NK-92 treated with Interleukin-12 subunit alpha and Interleukin-12 subunit beta, amount 100 ng/mL, for 24 hours (cell line): ENCODE data around the gene KLKB1.
"Not testable (repeated sequence)": the region's sequence is repeated elsewhere in the genome, so short reads cannot be mapped to it uniquely, and the experiment has no call there.

Experiments
- DNase-seq: peaks from one replicate; lab custom pipeline; 2025; lab: John Stamatoyannopoulos, UW

Gene KLKB1

DNA sequence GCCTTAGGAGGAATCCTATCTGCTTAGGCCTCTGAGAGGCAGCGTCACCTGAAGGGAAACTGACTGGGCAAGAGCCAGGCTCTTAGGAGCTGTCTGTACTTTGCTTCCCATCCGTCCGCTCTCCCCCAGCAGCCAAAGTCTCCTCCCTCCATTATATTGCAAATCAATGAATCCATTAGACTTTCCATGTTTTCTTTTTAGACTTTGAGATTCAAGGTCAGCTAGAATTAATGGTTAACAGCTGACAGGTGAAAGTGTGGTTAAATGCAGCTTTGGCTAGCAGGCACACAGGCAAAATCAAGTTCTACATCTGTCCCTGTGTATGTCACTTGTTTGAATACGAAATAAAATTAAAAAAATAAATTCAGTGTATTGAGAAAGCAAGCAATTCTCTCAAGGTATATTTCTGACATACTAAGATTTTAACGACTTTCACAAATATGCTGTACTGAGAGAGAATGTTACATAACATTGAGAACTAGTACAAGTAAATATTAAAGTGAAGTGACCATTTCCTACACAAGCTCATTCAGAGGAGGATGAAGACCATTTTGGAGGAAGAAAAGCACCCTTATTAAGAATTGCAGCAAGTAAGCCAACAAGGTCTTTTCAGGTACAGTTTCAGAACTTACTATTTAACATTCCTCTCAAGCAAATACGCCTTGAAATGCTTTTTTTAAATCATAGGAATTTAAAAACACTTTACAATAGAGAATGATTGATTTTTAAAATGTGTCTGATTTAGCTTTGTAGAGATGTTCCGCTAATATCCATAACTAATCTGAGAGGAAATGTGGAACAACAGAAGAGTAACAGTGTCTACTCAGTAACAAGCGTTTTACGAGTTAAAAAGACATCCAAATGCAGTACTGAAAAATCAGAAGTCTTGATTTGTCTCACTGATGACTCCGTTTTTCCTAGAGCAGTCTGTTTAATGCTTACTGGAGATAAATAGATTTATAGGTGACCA, 38.7 kb downstream of the KLKB1 start, which contains the start of gene F11:
F11 (plus strand) TSS at position 507 of the 970 bp plus-strand sequence. CDS start 948 bp downstream, outside the sequence.
- no peak for DNase-seq

DNA sequence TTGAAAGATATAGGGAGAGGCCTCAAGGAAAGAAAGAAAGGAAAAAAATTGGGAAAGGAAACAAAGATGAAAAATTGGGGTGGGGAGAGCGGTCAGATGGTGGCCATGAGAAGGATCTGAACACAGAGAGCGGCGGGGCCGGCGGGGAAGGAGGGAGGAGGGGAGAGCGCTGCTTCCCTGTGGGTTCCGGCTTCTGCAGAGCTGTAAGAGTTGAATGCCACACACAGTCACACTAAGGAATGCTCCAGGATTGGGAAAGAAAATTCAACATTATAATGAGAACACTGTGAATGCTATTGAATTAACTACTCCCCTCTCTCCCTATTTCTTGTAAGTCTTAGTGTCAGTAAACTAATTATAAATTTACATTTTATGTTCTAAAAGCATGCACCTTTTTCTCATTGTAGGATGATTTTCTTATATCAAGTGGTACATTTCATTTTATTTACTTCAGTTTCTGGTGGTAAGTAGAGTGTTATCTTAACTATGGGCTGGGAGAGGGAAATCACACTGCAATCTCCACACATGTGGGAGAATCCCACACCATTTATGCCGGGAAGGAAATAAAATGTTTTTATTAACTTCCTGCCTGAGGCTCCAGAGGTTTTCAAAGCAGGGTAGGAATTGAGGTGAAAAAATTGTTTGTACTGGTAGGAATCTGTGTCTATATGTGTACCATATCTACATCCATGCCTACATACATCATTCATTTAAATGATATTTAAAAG, 39.6 kb downstream of the KLKB1 start:
- DNase-seq: no peak

DNA sequence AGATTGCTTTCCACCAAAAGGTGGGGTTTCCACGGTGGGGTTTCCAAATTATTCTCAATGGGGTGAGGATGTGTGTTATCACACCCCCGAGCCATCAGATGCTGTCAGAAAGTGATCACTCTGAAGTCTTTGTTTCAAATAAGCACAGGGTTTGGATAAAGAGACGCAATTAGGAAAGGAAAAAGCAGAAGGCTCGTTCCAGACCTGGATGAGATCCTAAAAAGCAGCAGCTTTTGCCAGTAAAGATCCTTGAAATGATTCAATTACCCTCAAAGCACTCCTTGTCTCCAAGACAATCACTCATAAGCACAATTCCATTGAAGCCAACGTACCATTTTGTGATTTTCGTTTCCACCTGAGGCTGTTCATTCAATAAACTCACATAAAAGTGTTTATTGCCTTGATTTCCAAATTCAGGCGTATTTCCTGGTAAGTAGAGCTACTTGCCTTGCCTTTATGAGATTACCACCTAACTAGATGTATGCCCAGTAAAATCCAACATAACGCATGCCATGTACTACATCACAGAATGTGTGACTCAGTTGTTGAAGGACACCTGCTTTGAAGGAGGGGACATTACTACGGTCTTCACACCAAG, 43.9 kb downstream of the KLKB1 start:
- no peak for DNase-seq

DNA sequence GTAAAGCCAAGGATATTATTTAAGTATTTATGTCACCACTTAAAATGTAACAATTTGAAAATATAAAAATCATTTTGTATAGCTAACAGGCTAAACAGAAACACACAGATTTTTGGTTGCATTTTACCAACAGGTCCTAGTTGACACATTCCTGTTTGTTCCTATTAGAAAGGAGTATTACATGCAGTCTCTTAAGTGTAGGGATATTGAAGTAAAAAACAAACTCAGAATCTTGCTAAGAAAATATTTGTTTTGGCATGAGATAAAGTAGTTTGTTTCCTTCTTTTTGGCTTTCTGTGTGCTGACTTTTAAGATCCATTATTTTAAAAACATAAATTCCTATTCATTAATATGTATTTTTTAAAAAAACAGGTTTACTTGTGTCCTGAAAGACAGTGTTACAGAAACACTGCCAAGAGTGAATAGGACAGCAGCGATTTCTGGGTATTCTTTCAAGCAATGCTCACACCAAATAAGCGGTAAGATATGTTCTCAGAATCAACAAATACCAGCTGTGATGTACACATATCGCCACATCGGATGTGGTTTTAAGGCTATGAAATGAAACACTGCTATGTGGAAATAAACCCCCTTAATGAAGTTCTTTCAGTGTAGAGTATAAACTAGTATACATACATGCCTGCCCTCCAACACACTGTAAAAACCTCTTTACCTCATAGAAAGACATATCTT, 45.5 kb downstream of the KLKB1 start:
- DNase-seq: no peak

GRCh38 chr4:186273392-186273789, 46.1 kb downstream of the KLKB1 start:
- not testable (repeated sequence) for DNase-seq

DNA sequence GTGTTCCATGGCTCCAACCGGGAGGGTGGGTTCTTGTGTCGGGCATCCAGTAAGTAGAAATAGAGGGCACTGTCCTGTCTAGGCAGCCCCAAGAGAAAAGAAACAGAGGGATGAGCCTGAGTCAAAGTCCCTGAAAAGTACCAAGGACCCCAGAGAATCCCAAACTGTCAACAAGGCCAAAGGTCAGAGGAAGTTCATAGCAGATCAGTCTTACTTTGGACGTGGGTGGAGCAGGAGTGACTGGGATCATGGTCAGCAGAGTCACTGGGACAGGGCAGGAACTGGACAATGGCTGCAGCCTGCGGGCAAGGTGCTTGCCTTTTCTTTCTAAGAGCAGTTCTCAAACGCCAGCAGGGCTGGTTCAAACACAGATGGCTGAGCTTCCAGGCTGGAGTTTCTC, 56.0 kb downstream of the KLKB1 start:
- no peak for DNase-seq

GRCh38 chr4:186285147-186285546, 57.8 kb downstream of the KLKB1 start:
- no peak for DNase-seq

- no peak for DNase-seq
Measured at GRCh38 chr4:186286581-186286980, 59.3 kb downstream of the KLKB1 start.

- no peak for DNase-seq
Measured at GRCh38 chr4:186291256-186291890, 64.1 kb downstream of the KLKB1 start.

DNA sequence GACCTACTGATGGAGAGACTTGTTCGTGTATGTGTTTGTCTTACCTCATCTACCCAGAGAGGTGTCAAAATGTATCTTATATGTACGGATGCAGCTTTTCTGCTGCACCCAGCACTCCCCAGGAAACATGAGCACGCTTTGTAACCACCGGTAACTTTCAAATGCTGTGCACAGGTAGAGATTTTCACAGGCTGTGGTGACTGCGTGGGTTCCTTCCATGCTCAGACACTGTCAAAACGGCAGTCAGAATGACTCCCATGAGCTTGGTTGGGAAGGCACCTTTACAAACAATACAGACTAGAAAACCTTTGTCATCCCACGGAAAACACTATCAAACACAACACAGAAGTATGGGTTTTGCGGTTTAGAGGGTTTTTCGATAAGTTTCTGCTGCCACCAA, 66.9 kb downstream of the KLKB1 start:
- no peak for DNase-seq

- DNase-seq: no peak
Measured at GRCh38 chr4:186296481-186296880, 69.2 kb downstream of the KLKB1 start.

DNA sequence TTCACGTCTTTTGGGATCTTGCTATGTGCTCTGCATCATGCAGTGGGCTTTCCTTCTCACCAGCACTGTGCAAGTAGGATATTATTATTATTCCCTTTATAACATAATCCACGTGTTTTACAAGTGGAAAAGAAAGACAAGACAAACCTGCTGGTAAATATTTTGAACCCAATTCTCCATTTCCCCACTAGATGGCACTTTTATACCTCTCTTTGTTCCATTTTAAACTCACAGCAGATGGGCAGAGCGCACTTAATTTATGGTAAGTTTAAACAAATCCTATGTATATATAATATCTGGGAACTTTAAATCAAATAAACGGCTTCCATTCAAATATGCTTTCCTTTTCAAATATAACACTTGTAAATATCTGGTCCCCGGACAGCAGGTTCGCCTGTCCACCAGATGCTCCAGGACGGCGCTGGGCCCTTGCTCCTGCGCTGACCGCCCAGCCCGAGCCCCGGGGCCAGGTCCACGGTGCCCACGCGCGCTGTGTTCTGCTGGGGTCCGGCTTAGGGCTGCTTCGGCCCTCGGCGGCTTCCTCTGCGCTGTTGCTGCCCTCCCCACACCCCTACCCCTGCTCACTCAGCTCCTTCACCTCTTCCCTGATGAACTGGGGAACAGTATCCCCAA, 69.8 kb downstream of the KLKB1 start:
- DNase-seq: no peak

GRCh38 chr4:186298031-186298647, 70.8 kb downstream of the KLKB1 start:
- DNase-seq: no peak

GRCh38 chr4:186299291-186299690, 72.0 kb downstream of the KLKB1 start:
- DNase-seq: no peak

DNA sequence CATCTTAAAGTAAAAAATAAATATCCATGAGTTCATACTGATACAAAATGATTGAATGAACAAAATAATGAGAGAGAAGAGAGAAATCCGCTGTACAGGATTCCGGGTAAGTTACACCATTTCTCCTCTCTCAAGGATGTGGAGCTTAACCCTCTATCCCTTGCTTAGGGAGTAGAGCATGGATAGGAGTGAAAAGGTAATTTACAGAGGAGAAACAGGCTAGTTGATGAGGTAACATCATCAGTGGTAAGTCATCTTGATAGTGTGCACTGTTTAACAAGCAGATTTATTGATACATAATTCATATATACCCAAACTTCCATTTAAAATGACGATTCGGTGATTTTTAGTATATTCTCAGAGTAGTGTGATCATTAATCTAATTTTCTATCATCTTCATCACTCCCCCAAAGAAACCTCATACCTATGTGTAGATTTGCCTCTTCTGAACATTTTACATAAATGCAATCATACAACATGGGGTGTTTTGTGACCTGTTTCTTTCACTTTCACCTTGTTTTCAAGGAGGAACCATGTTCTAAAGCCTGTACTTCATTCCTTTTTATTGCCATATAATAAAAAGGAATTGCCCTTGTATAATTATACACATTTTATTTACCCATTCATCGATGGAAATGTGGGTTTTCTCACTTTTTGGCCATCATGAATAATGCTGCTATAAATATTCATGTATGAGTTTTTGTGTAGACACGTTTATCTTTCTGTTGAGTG, 73.5 kb downstream of the KLKB1 start:
- no peak for DNase-seq

- no peak for DNase-seq
Measured at GRCh38 chr4:186304216-186304615, 76.9 kb downstream of the KLKB1 start.

- no peak for DNase-seq
Measured at GRCh38 chr4:186304866-186305505, 77.7 kb downstream of the KLKB1 start.

GRCh38 chr4:186307497-186307896, 80.2 kb downstream of the KLKB1 start:
- DNase-seq: no peak

GRCh38 chr4:186307916-186308315, 80.6 kb downstream of the KLKB1 start:
- DNase-seq: no peak
